GM21576 (cell line): ENCODE data around the gene CNTN5.

Experiments
- ATAC-seq: cut with Tn5 transposase; IDR thresholded peaks from one replicate; pipeline ENCODE4 v1.9.1; 2021; ENCODE audit warnings: mild to moderate bottlenecking, moderate library complexity; ENCODE audit not compliant: unreplicated experiment

The CNTN5 gene

GRCh38 chr11:100013011-100013410 lies 992.3 kb downstream of the CNTN5 start:
- ATAC-seq, result no peak

GRCh38 chr11:100031973-100032372 lies 1011.2 kb downstream of the CNTN5 start:
- ATAC-seq, result no peak

- no peak for ATAC-seq
These were observed 1040.3 kb downstream of the CNTN5 start for GRCh38 chr11:100061006-100061405.

GRCh38 chr11:100066399-100066798 lies 1045.7 kb downstream of the CNTN5 start:
- no peak for ATAC-seq

GRCh38 chr11:100068116-100068515 lies 1047.4 kb downstream of the CNTN5 start:
- no peak for ATAC-seq

- no peak for ATAC-seq
These were observed 1051.4 kb downstream of the CNTN5 start for GRCh38 chr11:100072131-100072530.

GRCh38 chr11:100080381-100080780 lies 1059.6 kb downstream of the CNTN5 start:
- ATAC-seq, result no peak

- no peak for ATAC-seq
These were observed 1060.1 kb downstream of the CNTN5 start for GRCh38 chr11:100080821-100081220.

- no peak for ATAC-seq
These were observed 1072.9 kb downstream of the CNTN5 start for GRCh38 chr11:100093698-100094097.

- ATAC-seq, result no peak
These were observed 1073.5 kb downstream of the CNTN5 start for GRCh38 chr11:100094121-100094865.

GRCh38 chr11:100095809-100096208 lies 1075.1 kb downstream of the CNTN5 start:
- ATAC-seq, result no peak

- ATAC-seq, result no peak
These were observed 1077.8 kb downstream of the CNTN5 start for GRCh38 chr11:100098560-100098959.

- ATAC-seq, result no peak
These were observed 1084.7 kb downstream of the CNTN5 start for GRCh38 chr11:100105255-100105981.

GRCh38 chr11:100105982-100106358 lies 1085.2 kb downstream of the CNTN5 start:
- ATAC-seq, result no peak

GRCh38 chr11:100119176-100119575 lies 1098.4 kb downstream of the CNTN5 start:
- no peak for ATAC-seq

- ATAC-seq, result no peak
These were observed 1112.4 kb downstream of the CNTN5 start for GRCh38 chr11:100133114-100133513.

GRCh38 chr11:100141201-100141600 lies 1120.5 kb downstream of the CNTN5 start:
- no peak for ATAC-seq

- no peak for ATAC-seq
These were observed 1131.2 kb downstream of the CNTN5 start for GRCh38 chr11:100151944-100152343.

- no peak for ATAC-seq
These were observed 1132.0 kb downstream of the CNTN5 start for GRCh38 chr11:100152766-100153165.

GRCh38 chr11:100163471-100163870 lies 1142.7 kb downstream of the CNTN5 start:
- ATAC-seq, result no peak

- no peak for ATAC-seq
These were observed 1154.1 kb downstream of the CNTN5 start for GRCh38 chr11:100174881-100175280.

- no peak for ATAC-seq
These were observed 1155.7 kb downstream of the CNTN5 start for GRCh38 chr11:100176456-100176855.
